ENCODE results near the gene CARNS1.

- TF ChIP-seq POLR2A (IDR thresholded peaks at IDR 0.05) (no peak), CTCF (IDR thresholded peaks at IDR 0.05) (no peak)
Observed at GRCh38 chr11:67442504-67443404, 27.3 kb downstream of the CARNS1 start.
